ENCODE data around the gene CACNA1F. TPM values are rescaled to one million over a fixed set of nuclear protein-coding genes. Genes with fewer than 3 reads are reported as not detected.

Gene CACNA1F
- total RNA-seq, 1 donor from 2014 or later, result 0.47 TPM

DNA sequence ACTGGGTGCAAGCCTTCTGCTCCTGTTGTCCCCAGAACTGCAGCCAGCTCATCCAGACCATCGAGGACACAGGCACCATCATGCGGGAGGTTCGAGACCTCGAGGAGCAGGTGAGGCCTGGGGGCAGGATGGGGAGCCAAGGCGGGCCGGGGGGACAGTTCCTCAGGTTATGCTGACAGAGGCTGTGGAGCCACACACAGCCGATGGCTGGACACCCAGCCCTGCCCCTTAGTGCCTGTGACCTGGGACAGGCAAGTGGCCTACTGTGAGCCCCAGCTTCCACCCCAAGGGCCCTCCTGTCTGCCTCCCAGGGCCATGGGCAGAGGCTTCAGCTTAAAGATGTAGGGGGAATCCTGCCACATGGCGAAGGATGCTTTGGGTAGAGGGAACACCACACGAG, 16.5 kb upstream of the CACNA1F start:
- no peaks in the 10 kb centered on the region for H3K36me3 Mint-ChIP-seq (ENCODE audit: unreplicated experiment)
- H3K9me3 Mint-ChIP-seq (ENCODE audit: unreplicated experiment), result no peaks in the 10 kb centered on the region
- TF ChIP-seq, protein P1, sequence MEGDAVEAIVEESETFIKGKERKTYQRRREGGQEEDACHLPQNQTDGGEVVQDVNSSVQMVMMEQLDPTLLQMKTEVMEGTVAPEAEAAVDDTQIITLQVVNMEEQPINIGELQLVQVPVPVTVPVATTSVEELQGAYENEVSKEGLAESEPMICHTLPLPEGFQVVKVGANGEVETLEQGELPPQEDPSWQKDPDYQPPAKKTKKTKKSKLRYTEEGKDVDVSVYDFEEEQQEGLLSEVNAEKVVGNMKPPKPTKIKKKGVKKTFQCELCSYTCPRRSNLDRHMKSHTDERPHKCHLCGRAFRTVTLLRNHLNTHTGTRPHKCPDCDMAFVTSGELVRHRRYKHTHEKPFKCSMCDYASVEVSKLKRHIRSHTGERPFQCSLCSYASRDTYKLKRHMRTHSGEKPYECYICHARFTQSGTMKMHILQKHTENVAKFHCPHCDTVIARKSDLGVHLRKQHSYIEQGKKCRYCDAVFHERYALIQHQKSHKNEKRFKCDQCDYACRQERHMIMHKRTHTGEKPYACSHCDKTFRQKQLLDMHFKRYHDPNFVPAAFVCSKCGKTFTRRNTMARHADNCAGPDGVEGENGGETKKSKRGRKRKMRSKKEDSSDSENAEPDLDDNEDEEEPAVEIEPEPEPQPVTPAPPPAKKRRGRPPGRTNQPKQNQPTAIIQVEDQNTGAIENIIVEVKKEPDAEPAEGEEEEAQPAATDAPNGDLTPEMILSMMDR (IDR thresholded peaks at IDR 0.05; ENCODE audit: partially characterized antibody, unreplicated experiment), result no peak
- peaks cover 8% of the 10 kb centered on the region for H3K27me3 Mint-ChIP-seq (ENCODE audit: unreplicated experiment)
- H3K4me1 Mint-ChIP-seq (ENCODE audit: low read depth, unreplicated experiment), result no peaks in the 10 kb centered on the region
- H3K27ac Mint-ChIP-seq (ENCODE audit: unreplicated experiment), result no peak overlapping the region
- H3K4me3 Mint-ChIP-seq (ENCODE audit: unreplicated experiment), result no peak overlapping the region
- DNase-seq, result no peak

DNA sequence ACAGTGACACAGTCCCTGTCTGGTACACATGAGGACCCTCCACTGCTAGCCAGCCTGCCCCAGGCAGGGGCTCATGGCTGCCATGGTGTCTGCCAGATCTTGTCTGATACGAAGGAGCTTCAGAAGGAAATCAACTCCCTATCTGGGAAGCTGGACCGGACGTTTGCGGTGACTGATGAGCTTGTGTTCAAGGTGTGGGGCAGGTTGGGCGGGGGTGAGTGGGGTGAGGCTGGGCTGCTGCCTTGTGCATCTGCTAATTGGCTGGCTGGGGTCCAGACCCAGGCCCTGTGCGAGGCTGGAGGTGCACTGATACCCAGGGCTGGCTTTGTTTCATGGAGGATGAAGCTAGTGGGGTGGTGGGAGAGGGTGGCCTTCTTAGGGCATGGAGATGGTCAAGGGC, 15.9 kb upstream of the CACNA1F start:
- Mint-ChIP-seq H3K4me1 (ENCODE audit: low read depth, unreplicated experiment) (no peaks in the 10 kb centered on the region), H3K36me3 (ENCODE audit: unreplicated experiment) (no peaks in the 10 kb centered on the region), H3K27ac (ENCODE audit: unreplicated experiment) (no peak overlapping the region), H3K9me3 (ENCODE audit: unreplicated experiment) (no peaks in the 10 kb centered on the region), H3K4me3 (ENCODE audit: unreplicated experiment) (no peak overlapping the region), H3K27me3 (ENCODE audit: unreplicated experiment) (peaks cover 8% of the 10 kb centered on the region)
- TF ChIP-seq, protein P1 (IDR thresholded peaks at IDR 0.05; ENCODE audit: partially characterized antibody, unreplicated experiment), result no peak
- DNase-seq, result no peak

DNA sequence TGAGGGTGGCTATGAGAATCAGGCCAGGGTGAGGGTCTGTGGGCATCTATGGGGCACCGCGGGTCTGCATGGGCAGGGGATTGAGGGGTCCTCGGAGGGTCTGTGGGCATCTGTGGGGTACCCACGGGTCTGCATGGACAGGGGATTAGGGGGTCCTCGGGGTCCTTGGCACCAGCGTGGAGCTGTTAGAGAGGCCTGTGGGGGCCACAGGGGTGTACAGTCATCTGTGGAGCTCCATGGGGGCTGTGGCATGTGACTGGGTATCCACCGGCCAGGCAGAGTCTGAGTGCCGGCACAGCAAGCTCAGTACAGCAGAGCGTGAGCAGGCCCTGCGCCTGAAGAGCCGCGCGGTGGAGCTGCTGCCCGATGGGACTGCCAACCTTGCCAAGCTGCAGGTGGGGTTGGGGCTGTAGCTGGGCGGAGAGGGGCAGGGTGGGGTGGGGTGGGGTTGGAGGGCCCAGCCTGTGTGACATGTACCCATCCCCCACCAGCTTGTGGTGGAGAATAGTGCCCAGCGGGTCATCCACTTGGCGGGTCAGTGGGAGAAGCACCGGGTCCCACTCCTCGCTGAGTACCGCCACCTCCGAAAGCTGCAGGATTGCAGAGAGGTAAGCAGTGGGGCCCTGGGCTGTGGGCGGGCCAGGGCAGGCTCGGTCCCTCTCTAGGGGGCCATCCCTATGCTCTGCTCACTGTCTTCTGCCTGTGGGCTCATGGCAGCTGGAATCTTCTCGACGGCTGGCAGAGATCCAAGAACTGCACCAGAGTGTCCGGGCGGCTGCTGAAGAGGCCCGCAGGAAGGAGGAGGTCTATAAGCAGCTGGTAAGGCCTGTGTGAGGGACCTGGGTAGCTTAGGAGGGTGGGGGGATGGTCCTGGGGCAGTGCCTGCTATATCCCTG, 15.0 kb upstream of the CACNA1F start:
- no peaks in the 10 kb centered on the region for H3K9me3 Mint-ChIP-seq (ENCODE audit: unreplicated experiment)
- no peak overlapping the region for H3K4me3 Mint-ChIP-seq (ENCODE audit: unreplicated experiment)
- TF ChIP-seq, protein P1 (IDR thresholded peaks at IDR 0.05; ENCODE audit: partially characterized antibody, unreplicated experiment), result no peak

DNA sequence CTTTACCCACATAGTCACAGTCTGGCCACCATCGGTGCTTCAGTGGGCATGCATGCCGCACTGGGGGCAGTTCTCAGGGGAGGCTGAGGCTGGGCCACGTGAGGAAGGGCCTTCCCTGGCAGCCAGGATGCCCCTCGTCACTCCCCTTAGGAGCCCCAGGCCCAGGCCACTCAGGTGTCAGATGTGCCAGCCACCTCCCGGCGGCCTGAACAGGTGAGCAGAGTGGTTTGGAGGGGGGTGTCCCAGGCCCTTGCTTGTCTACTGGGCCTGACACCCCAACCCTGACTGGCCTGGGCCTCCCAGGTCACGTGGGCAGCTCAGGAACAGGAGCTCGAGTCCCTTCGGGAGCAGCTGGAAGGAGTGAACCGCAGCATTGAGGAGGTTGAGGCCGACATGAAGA, 14.2 kb upstream of the CACNA1F start:
- H3K27ac Mint-ChIP-seq (ENCODE audit: unreplicated experiment), result no peak overlapping the region
- no peak overlapping the region for H3K4me3 Mint-ChIP-seq (ENCODE audit: unreplicated experiment)
- no peaks in the 10 kb centered on the region for H3K9me3 Mint-ChIP-seq (ENCODE audit: unreplicated experiment)
- TF ChIP-seq, protein P1 (IDR thresholded peaks at IDR 0.05; ENCODE audit: partially characterized antibody, unreplicated experiment), result no peak
- peaks cover 7% of the 10 kb centered on the region for H3K27me3 Mint-ChIP-seq (ENCODE audit: unreplicated experiment)
- H3K4me1 Mint-ChIP-seq (ENCODE audit: low read depth, unreplicated experiment), result no peaks in the 10 kb centered on the region
- DNase-seq, result no peak
- H3K36me3 Mint-ChIP-seq (ENCODE audit: unreplicated experiment), result no peaks in the 10 kb centered on the region

More for the DNA sequence above, 15.0 kb upstream of the CACNA1F start:
- Mint-ChIP-seq H3K36me3 (ENCODE audit: unreplicated experiment) (no peaks in the 10 kb centered on the region), H3K27ac (ENCODE audit: unreplicated experiment) (no peak overlapping the region), H3K4me1 (ENCODE audit: low read depth, unreplicated experiment) (no peaks in the 10 kb centered on the region), H3K27me3 (ENCODE audit: unreplicated experiment) (peaks cover 9% of the 10 kb centered on the region)
- no peak for DNase-seq

DNA sequence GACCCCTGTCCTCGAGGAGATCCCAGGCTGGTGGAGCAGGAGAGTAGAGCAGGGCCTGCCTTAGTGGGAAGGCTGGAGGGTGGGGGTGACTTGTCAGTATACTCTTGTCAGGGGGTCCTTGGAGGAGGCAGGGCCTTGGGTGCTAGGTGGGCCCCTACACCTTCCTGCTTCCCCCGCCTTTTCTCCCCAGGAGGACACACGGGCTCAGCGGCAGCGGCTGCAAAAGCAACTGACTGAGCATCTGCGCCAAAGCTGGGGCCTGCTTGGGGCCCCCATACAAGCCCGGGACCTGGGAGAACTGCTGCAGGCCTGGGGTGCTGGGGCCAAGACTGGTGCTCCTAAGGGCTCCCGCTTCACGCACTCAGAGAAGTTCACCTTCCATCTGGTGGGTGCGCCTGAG, 13.4 kb upstream of the CACNA1F start:
- Mint-ChIP-seq H3K9me3 (ENCODE audit: unreplicated experiment) (no peaks in the 10 kb centered on the region), H3K36me3 (ENCODE audit: unreplicated experiment) (no peaks in the 10 kb centered on the region), H3K4me1 (ENCODE audit: low read depth, unreplicated experiment) (no peaks in the 10 kb centered on the region), H3K4me3 (ENCODE audit: unreplicated experiment) (no peak overlapping the region), H3K27me3 (ENCODE audit: unreplicated experiment) (peaks cover 3% of the 10 kb centered on the region), H3K27ac (ENCODE audit: unreplicated experiment) (no peak overlapping the region)
- DNase-seq, result no peak
- TF ChIP-seq, protein P1 (IDR thresholded peaks at IDR 0.05; ENCODE audit: partially characterized antibody, unreplicated experiment), result no peak

Data from glutamatergic neuron (in vitro differentiated cells).